A204.1 (cell line): Measurements from ENCODE around the gene GAGE12J.
"Not testable (repeated sequence)": the region's sequence is repeated elsewhere in the genome, so short reads cannot be mapped to it uniquely, and the experiment has no call there.

ENCODE experiments used
- FAIRE-seq: peaks from 2 replicates; lab custom pipeline; 2012; peaks lifted over from hg19 to GRCh38; lab: Jason Lieb, UNC

Gene GAGE12J

GRCh38 chrX:49310371-49310770, 11.5 kb upstream of the GAGE12J start:
- FAIRE-seq: no peak

DNA sequence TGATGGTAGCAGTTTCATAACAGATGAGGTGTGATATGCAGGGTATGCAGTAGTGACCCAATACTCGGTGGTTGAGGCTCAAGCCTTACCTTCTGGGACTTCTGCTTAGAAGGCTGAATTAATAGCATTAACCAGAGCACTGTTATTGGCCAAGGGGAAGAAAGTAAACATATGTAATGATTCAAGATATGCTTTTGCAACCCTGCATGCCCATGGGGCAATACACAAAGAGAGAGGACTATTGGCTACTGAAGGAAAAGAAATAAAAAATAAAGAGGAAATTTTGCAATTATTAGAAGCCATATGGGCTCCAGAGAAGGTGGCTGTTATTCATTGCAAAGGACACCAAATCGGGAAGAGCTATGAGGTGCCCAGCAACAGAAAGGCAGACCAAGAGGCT, 9.7 kb upstream of the GAGE12J start:
- no peak for FAIRE-seq

DNA sequence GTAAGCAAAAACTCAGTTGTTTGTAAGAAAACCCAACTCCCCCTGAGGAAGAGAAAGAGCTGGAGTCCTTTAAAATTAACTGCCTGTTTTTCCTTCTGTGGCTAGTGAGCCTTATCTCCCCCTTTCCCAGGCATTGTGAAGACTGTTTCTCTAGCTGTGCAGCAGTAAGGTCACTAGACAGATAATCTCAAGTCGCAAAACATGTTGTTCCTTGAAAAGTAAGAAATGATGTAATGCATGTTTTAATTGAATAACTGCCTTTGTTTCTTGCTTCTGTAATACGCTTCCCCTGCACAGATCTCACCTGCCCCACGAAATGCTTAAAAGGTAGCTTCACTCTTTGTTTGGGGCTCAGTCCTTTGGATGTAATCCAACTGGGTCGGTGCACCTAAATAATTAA, 5.8 kb upstream of the GAGE12J start:
- no peak for FAIRE-seq

DNA sequence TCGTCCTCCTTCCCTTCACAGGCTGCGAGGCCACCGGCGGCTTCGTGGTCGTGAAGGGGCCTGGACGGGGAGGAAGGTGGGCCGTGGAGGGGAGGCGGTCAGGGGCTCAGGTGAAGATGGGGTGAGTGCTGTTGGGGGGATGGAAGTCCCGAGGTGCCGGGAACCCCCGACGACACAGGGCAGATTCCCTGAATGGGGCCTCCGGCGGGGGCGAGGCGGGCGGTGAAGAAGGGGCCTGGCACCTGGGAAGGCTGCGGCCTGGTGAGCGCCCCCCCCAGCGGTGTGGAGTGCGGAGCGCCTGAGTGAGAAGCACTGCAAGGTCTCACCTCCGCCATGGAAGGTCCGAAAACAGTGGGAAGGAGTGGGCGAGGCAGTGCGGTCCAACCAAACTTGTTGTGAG, 429 bp downstream of the GAGE12J start:
- not testable (repeated sequence) for FAIRE-seq

DNA sequence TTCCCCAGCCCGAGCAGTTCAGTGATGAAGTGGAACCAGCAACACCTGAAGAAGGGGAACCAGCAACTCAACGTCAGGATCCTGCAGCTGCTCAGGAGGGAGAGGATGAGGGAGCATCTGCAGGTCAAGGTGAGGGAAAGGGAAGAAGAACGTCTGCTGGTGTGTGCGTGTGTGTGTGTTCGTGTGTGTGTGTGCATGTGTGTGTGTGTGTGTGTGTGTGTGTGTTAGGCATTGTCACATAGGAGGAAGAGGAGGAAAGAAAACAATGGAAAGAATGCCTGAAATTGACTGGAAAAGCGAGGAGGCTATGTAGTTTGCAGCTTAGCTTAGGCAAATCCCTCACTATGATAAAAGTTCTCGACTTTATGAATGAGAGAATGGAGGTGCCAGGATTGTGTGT, 1.9 kb downstream of the GAGE12J start:
- FAIRE-seq: not testable (repeated sequence)

DNA sequence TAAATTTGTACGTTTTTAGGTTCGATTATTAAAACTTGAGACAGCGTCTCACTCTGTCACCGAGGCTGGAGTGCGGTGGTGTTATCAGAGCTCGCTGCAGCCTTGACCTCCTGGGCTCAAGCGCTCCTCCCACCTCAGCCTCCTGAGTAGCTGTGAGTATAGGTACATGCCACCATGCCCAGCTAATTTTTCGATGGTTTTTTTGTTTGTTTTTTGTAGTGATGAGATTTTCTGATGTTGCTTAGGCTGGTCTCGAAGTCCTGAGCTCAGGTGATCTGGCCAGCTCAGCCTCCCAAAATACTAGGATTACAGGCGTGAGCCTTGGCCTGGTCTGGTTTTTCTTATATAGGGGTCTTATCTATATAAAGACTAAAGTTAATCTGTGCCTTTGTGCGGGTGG, 8.6 kb downstream of the GAGE12J start:
- FAIRE-seq: not testable (repeated sequence)

GRCh38 chrX:49331282-49331681, 9.4 kb downstream of the GAGE12J start, which contains the start of gene GAGE13:
Gene GAGE13 (plus strand): TSS chrX:49331582. CDS start chrX:49332738, 1,156 bp downstream.
- not testable (repeated sequence) for FAIRE-seq

DNA sequence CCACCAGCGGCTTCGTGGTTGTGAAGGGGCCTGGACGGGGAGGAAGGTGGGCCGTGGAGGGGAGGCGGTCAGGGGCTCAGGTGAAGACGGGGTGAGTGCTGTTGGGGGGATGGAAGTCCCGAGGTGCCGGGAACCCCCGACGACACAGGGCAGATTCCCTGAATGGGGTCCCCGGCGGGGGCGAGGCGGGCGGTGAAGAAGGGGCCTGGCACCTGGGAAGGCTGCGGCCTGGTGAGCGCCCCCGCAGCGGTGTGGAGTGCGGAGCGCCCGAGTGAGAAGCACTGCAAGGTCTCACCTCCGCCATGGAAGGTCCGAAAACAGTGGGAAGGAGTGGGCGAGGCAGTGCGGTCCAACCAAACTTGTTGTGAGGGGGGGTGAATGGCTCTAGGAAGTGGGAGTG, 10.0 kb downstream of the GAGE12J start:
- not testable (repeated sequence) for FAIRE-seq

GRCh38 chrX:49341449-49341848, 19.6 kb downstream of the GAGE12J start:
- FAIRE-seq: not testable (repeated sequence)

DNA sequence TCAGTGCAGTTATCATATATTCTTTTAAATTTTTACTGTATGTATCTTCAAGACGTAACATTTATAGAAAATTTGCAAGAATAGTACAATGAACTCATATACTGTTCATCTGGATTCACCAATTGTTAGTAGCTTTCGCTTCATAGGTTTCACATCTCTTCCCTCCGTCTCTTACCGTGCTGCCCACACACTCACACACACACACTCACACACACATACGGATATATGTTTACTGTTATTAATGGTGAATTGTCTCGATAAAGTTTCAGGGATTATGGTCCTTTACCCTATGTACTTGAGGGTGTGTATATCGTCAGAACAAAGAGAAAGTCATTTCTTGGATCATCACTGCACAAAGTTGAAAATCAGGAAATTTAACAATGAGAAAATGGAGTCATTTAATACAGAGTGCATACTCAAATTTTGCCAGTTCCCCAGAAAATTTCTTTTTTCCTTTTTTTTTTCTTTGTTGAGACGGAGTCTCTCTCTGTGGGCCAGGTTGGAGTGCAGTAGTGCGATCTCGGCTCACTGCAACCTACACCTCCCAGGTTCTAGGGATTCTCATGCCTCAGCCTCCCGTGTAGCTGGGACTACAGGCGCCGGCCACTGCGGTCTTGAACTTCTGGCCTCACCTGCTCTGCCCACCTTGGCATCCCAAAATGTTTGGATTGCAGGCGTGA, 22.8 kb downstream of the GAGE12J start:
- FAIRE-seq: not testable (repeated sequence)

GRCh38 chrX:49345402-49345801, 23.6 kb downstream of the GAGE12J start:
- FAIRE-seq: not testable (repeated sequence)

GRCh38 chrX:49346150-49346549, 24.3 kb downstream of the GAGE12J start:
- not testable (repeated sequence) for FAIRE-seq
